ENCODE results near the gene CDKN1A.

The CDKN1A gene

GRCh38 chr6:36677059-36677749, 1.3 kb upstream of the CDKN1A start:
- DNase-seq (ENCODE audit: low read depth in 2 of 2) = no peak

DNA sequence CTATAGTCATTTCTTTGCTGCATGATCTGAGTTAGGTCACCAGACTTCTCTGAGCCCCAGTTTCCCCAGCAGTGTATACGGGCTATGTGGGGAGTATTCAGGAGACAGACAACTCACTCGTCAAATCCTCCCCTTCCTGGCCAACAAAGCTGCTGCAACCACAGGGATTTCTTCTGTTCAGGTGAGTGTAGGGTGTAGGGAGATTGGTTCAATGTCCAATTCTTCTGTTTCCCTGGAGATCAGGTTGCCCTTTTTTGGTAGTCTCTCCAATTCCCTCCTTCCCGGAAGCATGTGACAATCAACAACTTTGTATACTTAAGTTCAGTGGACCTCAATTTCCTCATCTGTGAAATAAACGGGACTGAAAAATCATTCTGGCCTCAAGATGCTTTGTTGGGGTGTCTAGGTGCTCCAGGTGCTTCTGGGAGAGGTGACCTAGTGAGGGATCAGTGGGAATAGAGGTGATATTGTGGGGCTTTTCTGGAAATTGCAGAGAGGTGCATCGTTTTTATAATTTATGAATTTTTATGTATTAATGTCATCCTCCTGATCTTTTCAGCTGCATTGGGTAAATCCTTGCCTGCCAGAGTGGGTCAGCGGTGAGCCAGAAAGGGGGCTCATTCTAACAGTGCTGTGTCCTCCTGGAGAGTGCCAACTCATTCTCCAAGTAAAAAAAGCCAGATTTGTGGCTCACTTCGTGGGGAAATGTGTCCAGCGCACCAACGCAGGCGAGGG, 594 bp upstream of the CDKN1A start:
- DNase-seq (ENCODE audit: low read depth in 2 of 2) = no peak

DNA sequence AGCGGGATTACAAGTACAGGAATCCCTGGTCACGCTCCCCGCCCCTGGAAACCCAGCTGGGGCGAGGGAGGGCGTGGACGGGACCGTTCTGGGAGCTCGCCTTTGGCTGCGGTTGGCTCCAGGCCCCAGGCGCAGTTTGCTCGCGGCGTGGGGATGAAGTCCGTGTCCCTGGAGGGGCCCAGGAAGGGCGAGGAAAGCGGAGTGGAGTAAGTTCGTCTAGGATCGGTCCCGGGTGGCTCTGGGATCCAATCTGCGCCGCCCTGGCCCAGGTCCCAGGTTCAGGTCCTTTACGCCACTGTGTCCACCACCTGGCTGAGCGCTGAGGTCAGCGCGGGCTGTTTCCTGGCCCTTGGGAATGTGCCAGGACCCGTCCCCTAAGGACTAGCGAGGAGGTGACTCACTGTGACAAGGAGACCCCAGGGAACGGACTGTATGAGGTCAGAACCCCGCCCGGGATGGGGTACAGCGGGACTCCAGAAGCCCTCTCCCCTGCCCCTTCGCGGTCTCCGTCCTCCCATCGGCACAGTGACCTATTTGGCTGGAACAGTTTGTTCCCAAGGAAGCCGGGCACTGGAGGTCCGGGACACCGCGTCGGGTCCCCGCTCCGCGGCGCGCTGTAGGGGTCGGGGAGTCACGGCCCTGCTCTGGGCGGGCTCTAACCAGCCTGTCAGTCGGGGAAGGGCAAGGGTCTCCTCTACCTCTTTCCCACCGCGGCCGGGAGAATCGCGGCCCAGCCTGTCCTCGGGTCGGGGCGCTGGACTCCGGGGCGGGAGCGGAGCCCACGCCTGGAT, 724 bp downstream of the CDKN1A start:
- no peak for DNase-seq (ENCODE audit: low read depth in 2 of 2)

DNA sequence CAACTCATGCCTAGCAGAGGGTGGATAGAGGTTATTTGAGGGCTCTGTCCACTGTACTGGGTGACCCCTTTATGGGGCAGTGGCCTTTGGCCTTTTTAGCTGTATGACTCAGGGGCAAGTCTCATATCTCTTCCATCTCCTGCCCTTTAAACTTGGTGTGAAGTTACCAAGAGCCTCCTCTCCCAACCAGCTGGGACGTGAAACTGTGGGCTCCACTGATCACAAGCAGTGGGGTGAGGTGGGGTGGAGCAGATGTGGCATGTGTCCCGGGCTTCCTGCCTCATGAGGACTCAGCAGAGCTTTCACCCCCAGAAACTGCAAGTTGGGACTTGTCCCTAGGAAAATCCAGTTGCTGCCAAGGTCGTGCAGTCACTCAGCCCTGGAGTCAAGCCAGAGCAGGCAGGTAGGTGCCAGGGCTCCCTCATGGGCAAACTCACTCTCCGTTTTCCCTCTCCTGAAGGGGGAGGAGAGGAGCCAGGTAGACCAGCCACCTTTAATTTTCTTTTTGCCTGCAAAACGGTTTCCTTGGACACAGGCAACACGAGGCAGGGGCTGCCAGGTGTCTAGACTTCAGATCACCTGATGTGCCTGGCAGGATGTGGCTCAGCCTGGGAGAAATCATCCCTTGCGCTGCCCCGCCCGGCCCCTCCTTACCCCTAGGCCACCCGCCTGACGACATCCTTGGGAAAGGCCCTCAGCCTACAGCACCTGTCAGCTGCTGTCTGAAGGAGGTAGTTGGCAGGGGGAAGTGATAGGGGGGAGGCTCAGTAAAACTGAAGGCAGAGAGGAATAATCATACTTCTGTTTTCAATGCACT, 4.0 kb downstream of the CDKN1A start:
- no peak for DNase-seq (ENCODE audit: low read depth in 2 of 2)

GRCh38 chr6:36683145-36683655, 4.7 kb downstream of the CDKN1A start:
- no peak for DNase-seq (ENCODE audit: low read depth in 2 of 2)

- DNase-seq (ENCODE audit: low read depth in 2 of 2) = no peak
Measured at GRCh38 chr6:36683656-36684446, 5.3 kb downstream of the CDKN1A start.

- DNase-seq (ENCODE audit: low read depth in 2 of 2) = no peak
Measured at GRCh38 chr6:36684447-36684812, 5.9 kb downstream of the CDKN1A start.

DNA sequence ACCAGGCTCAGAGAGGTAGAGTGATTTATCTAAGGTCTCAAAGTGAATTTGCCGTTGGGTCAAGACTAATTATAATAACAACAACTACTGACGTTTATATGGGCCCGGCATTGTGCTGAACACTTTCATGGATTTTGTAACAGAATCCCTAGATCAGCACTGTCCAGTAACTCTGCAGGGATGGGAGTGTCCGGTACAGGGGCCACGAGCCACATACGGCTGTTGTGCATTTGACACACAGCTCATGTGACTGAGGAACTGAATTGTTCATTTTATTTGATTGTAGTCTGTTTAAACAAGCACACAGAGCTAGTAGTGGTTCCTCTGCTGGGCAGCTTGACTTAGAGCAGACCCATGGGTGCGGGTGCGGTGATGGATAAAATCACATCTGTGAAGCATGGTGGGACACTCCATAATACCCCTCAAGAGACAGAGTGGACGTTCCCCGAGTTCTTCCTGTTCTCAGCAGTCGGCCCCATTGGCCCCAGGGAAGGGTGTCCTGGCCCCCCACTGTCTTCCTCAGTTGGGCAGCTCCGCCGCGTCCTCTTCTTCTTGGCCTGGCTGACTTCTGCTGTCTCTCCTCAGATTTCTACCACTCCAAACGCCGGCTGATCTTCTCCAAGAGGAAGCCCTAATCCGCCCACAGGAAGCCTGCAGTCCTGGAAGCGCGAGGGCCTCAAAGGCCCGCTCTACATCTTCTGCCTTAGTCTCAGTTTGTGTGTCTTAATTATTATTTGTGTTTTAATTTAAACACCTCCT, 6.8 kb downstream of the CDKN1A start:
- no peak for DNase-seq (ENCODE audit: low read depth in 2 of 2)

DNA sequence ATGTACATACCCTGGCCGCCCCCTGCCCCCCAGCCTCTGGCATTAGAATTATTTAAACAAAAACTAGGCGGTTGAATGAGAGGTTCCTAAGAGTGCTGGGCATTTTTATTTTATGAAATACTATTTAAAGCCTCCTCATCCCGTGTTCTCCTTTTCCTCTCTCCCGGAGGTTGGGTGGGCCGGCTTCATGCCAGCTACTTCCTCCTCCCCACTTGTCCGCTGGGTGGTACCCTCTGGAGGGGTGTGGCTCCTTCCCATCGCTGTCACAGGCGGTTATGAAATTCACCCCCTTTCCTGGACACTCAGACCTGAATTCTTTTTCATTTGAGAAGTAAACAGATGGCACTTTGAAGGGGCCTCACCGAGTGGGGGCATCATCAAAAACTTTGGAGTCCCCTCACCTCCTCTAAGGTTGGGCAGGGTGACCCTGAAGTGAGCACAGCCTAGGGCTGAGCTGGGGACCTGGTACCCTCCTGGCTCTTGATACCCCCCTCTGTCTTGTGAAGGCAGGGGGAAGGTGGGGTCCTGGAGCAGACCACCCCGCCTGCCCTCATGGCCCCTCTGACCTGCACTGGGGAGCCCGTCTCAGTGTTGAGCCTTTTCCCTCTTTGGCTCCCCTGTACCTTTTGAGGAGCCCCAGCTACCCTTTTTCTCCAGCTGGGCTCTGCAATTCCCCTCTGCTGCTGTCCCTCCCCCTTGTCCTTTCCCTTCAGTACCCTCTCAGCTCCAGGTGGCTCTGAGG, 7.6 kb downstream of the CDKN1A start:
- no peak for DNase-seq (ENCODE audit: low read depth in 2 of 2)

DNA sequence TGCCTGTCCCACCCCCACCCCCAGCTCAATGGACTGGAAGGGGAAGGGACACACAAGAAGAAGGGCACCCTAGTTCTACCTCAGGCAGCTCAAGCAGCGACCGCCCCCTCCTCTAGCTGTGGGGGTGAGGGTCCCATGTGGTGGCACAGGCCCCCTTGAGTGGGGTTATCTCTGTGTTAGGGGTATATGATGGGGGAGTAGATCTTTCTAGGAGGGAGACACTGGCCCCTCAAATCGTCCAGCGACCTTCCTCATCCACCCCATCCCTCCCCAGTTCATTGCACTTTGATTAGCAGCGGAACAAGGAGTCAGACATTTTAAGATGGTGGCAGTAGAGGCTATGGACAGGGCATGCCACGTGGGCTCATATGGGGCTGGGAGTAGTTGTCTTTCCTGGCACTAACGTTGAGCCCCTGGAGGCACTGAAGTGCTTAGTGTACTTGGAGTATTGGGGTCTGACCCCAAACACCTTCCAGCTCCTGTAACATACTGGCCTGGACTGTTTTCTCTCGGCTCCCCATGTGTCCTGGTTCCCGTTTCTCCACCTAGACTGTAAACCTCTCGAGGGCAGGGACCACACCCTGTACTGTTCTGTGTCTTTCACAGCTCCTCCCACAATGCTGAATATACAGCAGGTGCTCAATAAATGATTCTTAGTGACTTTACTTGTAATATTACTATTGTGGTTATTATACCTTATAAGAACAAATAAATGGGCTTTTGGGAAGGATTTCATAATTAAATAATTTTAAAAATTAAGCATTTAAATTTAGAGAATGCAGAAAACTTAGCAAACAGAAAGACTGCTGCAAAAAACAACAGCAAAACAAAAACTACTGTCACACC, 8.4 kb downstream of the CDKN1A start:
- no peak for DNase-seq (ENCODE audit: low read depth in 2 of 2)

- no peak for DNase-seq (ENCODE audit: low read depth in 2 of 2)
Measured at GRCh38 chr6:36688063-36688738, 9.7 kb downstream of the CDKN1A start.

- DNase-seq (ENCODE audit: low read depth in 2 of 2) = no peak
Measured at GRCh38 chr6:36688739-36689075, 10.2 kb downstream of the CDKN1A start.

DNA sequence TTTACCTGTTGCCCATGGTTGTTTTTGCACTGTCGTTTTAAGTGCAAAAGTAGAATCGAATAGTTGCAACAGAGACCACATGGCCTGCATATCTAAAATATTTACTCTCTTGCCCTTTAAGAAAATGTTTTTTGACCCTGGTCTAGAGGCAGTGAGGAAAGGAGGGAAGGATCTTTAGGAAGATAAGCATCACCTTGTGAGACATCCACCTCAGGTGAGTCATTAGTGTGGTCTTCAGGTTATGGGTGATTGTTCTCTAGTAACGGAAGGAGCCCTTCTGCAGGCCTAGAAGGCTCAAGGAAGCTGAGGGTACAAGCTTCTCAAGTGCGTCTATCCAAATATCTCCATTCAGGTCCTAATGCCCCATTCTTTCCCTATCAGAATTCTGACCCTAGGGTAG, 12.5 kb downstream of the CDKN1A start:
- no peak for DNase-seq (ENCODE audit: low read depth in 2 of 2)

DNA sequence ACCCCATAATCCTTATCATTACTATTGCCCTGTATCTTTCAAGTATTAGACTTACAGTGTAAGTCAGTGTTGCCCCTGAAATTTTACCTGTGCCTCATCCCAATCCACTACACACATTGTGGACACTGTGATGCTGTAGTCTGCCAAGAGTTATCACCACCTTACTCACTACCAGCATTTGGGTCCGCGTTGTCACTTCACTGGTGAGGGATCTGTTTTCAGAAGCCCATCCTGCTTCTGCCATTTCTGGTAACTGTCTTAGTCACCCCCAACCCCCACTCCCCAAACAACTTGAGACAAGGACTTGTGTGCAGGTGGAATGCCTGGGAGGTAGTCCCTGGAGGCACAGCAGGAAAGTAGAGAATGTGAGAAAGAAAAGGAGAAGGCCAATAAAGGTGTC, 13.1 kb downstream of the CDKN1A start:
- DNase-seq (ENCODE audit: low read depth in 2 of 2) = no peak

DNA sequence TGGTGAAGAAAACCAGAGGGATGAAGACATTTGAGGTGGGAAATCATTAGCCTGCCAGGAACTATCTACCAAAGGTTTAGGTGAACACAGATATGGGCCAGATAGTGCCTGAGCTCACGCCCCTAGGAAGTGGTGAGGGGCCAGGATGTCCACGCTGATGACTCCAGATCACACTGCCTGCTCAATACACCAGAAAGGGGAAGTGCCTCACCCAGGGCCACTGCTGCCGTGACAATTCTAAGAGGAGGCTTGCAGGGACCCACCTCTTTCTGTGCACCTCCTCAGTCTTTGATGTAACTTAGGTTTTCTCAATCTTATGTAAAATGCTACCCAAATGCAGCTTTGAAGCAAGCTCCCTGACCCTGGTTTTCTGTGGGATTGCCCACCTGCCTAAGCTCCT, 13.7 kb downstream of the CDKN1A start:
- DNase-seq (ENCODE audit: low read depth in 2 of 2) = no peak

DNA sequence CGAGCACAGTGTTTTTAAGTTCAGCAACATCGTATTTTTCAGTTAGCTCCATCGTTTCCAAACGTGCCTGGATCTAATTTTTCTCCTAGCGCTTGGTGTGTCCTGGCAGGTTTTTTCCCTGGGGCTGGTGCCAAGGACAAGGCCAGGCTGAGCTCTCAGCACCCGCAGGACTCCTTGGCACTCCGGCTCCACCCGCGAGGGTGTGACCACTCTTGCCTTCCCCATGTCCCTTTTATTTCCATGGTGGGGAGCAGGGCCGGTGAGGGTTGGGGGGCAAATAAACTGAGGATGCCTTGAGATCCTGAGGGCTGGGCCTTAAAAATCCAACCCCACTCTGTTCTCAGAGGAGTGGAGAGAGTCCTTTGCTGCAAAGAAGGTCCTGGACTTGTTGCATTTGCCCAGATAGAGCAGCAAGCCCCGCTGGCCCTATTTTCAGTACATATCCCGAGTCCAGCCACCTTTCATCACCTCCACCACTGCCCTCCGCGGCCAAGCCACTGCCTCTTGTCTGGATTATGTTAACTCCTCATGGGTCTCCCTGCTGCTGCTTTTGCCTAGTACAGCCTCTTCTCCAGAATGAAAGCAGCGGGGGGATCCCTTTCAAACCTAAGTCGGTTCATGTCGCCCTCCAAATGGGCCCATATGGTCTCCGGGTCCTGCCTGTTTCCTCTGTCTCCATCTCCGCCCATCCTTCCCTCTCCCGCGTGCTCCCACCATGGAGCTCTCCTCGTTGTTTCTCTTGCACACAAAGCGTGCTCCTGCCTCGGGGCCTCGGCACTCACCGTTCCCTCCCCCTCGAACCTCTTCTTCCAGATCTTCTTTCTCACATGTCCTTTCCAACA, 14.6 kb downstream of the CDKN1A start:
- DNase-seq (ENCODE audit: low read depth in 2 of 2) = no peak

DNA sequence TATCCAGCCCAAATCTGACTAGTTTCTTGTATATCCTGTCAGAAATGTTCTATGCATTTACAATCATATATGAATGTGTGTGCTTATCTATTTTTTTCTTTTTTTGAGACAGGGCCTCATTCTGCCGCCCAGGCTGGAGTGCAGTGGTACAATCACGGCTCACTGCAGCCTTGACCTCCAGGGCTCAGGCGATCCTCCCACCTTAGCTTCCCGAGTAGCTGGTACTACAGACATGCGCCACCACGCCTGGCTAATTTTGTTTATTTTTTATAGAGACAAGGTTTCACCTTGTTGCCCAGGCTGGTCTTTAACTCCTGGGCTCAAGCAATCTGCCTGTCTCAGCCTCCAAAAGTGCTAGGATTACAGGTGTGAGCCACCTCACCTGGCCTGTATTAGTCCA, 16.1 kb downstream of the CDKN1A start:
- DNase-seq (ENCODE audit: low read depth in 2 of 2) = no peak
